ENCODE results near the gene HIVEP1.

DNA sequence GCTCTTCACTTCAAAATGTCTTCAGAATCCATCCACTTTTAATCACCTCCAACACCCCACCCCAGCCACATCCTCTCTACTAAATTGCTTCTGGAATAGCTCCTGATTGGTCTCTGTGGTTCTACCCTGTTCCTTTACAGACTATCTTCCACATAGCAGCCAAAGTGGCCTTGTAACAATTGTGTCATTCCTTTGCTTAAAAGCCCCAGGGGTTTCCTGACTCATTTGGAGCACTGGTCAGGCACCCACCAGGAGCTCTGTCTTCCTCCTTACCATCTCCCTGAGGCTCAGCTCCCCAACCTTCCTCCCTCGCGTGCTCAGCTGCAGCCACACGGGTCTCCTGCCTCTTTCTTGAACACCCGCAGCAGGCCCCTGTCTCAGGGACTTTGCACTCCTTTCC lies 126.8 kb downstream of the HIVEP1 start:
- TF ChIP-seq, protein P1, sequence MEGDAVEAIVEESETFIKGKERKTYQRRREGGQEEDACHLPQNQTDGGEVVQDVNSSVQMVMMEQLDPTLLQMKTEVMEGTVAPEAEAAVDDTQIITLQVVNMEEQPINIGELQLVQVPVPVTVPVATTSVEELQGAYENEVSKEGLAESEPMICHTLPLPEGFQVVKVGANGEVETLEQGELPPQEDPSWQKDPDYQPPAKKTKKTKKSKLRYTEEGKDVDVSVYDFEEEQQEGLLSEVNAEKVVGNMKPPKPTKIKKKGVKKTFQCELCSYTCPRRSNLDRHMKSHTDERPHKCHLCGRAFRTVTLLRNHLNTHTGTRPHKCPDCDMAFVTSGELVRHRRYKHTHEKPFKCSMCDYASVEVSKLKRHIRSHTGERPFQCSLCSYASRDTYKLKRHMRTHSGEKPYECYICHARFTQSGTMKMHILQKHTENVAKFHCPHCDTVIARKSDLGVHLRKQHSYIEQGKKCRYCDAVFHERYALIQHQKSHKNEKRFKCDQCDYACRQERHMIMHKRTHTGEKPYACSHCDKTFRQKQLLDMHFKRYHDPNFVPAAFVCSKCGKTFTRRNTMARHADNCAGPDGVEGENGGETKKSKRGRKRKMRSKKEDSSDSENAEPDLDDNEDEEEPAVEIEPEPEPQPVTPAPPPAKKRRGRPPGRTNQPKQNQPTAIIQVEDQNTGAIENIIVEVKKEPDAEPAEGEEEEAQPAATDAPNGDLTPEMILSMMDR (IDR thresholded peaks at IDR 0.05) = no peak
- TF ChIP-seq POLR2AphosphoS5 (IDR thresholded peaks at IDR 0.05; ENCODE audit: low read depth, low read length) (no peak), TCF7L2 (IDR thresholded peaks at IDR 0.05; ENCODE audit: low read depth, low read length) (no peak)
- TF ChIP-seq, protein P2, sequence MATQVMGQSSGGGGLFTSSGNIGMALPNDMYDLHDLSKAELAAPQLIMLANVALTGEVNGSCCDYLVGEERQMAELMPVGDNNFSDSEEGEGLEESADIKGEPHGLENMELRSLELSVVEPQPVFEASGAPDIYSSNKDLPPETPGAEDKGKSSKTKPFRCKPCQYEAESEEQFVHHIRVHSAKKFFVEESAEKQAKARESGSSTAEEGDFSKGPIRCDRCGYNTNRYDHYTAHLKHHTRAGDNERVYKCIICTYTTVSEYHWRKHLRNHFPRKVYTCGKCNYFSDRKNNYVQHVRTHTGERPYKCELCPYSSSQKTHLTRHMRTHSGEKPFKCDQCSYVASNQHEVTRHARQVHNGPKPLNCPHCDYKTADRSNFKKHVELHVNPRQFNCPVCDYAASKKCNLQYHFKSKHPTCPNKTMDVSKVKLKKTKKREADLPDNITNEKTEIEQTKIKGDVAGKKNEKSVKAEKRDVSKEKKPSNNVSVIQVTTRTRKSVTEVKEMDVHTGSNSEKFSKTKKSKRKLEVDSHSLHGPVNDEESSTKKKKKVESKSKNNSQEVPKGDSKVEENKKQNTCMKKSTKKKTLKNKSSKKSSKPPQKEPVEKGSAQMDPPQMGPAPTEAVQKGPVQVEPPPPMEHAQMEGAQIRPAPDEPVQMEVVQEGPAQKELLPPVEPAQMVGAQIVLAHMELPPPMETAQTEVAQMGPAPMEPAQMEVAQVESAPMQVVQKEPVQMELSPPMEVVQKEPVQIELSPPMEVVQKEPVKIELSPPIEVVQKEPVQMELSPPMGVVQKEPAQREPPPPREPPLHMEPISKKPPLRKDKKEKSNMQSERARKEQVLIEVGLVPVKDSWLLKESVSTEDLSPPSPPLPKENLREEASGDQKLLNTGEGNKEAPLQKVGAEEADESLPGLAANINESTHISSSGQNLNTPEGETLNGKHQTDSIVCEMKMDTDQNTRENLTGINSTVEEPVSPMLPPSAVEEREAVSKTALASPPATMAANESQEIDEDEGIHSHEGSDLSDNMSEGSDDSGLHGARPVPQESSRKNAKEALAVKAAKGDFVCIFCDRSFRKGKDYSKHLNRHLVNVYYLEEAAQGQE (IDR thresholded peaks at IDR 0.05; ENCODE audit: insufficient read depth in 1 of 2, low read depth in 2 of 2, low read length in 1 of 2) = no peak

Data from Panc1 (cell line).